ENCODE results near the gene GALNT2. TPM values are rescaled to one million over a fixed set of nuclear protein-coding genes. Genes with fewer than 3 reads are reported as not detected.

GALNT2 gene
- total RNA-seq, 1 donor from 2014 or later = 129 TPM

GRCh38 chr1:230271300-230272035, 204.4 kb downstream of the GALNT2 start:
- intact Hi-C loops (cut with DNase I) = loop anchor here (2.0 kb wide), 1 partner anchor 205 kb away; the partner anchor contains the start of gene GALNT2
- peaks cover 8 to 38% of the 10 kb centered on the region in 2 donors for H3K4me1 ChIP-seq
- no peaks in the 10 kb centered on the region for H3K27me3 ChIP-seq
- H3K4me3 ChIP-seq = no peak overlapping the region
- no peak for TF ChIP-seq CTCF (IDR thresholded peaks at IDR 0.05)
- DNase-seq (ENCODE audit: low spot score in 2 of 2) = peak in 1 of 2 donors; percentile 60
- H3K36me3 ChIP-seq = peaks cover 15 to 16% of the 10 kb centered on the region in 2 donors
- no peaks in the 10 kb centered on the region for H3K9me3 ChIP-seq
- H3K27ac ChIP-seq = peak overlapping the region; percentile 81 to 83

- peaks cover 18 to 23% of the 10 kb centered on the region in 2 donors for H3K36me3 ChIP-seq
- peak in 1 of 2 donors; percentile 56 for DNase-seq (ENCODE audit: low spot score in 2 of 2)
- intact Hi-C loops (cut with DNase I) = no loop called here
- H3K9me3 ChIP-seq = no peaks in the 10 kb centered on the region
- no peak for TF ChIP-seq CTCF (IDR thresholded peaks at IDR 0.05)
- H3K27me3 ChIP-seq = no peaks in the 10 kb centered on the region
- H3K4me1 ChIP-seq = peaks cover 8 to 35% of the 10 kb centered on the region in 2 donors
- H3K4me3 ChIP-seq = no peak overlapping the region
- H3K27ac ChIP-seq = peak overlapping the region; percentile 81 to 83
Observed at GRCh38 chr1:230272557-230272956, 205.5 kb downstream of the GALNT2 start.

- peak overlapping the region; percentile 31 to 71 for H3K27ac ChIP-seq
- peaks cover 18 to 23% of the 10 kb centered on the region in 2 donors for H3K36me3 ChIP-seq
- TF ChIP-seq CTCF (IDR thresholded peaks at IDR 0.05) = no peak
- no peaks in the 10 kb centered on the region for H3K27me3 ChIP-seq
- no peaks in the 10 kb centered on the region for H3K9me3 ChIP-seq
- H3K4me3 ChIP-seq = no peak overlapping the region
- peaks cover 8 to 34% of the 10 kb centered on the region in 2 donors for H3K4me1 ChIP-seq
- intact Hi-C loops (cut with DNase I) = no loop called here
- peak in 1 of 2 donors; percentile 51 for DNase-seq (ENCODE audit: low spot score in 2 of 2)
Observed at GRCh38 chr1:230273141-230273710, 206.2 kb downstream of the GALNT2 start.

- no peaks in the 10 kb centered on the region for H3K9me3 ChIP-seq
- peak in 1 of 2 donors; percentile 62 for DNase-seq (ENCODE audit: low spot score in 2 of 2)
- no peak overlapping the region for H3K4me3 ChIP-seq
- H3K36me3 ChIP-seq = peaks cover 28 to 29% of the 10 kb centered on the region in 2 donors
- TF ChIP-seq CTCF (IDR thresholded peaks at IDR 0.05) = no peak
- no peaks in the 10 kb centered on the region for H3K27me3 ChIP-seq
- intact Hi-C loops (cut with DNase I) = no loop called here
- H3K27ac ChIP-seq = peak overlapping the region; percentile 47 to 71
- H3K4me1 ChIP-seq = peaks cover 8 to 26% of the 10 kb centered on the region in 2 donors
Observed at GRCh38 chr1:230274254-230274653, 207.2 kb downstream of the GALNT2 start.

- Histone ChIP-seq H3K9me3 (no peaks in the 10 kb centered on the region), H3K4me3 (no peak overlapping the region), H3K36me3 (peaks cover 49 to 50% of the 10 kb centered on the region in 2 donors), H3K27me3 (no peaks in the 10 kb centered on the region), H3K4me1 (peaks cover 2 to 6% of the 10 kb centered on the region in 2 donors), H3K27ac (no peak overlapping the region)
- no peak for TF ChIP-seq CTCF (IDR thresholded peaks at IDR 0.05)
- peak in 1 of 2 donors; percentile 39 for DNase-seq (ENCODE audit: low spot score in 2 of 2)
- intact Hi-C loops (cut with DNase I) = no loop called here
Observed at GRCh38 chr1:230276401-230276800, 209.4 kb downstream of the GALNT2 start.
